Astrocyte (in vitro differentiated cells and primary cell): ENCODE data around the gene TMEM63A.

Source experiments
- EZH2 ChIP-seq: IDR thresholded peaks from 2 replicates; pipeline ENCODE4 v1.6.1; 2012; ENCODE audit warnings: mild to moderate bottlenecking, low read length, inconsistent platforms; ENCODE audit not compliant: insufficient read depth
- TF ChIP-seq, protein P1 (sequence below): IDR thresholded peaks from 2 replicates; pipeline ENCODE4 v1.5.1; 2011; ENCODE audit warnings: low read depth, mild to moderate bottlenecking, inconsistent platforms, low read length, moderate library complexity; ENCODE audit not compliant: insufficient read depth

DNA sequence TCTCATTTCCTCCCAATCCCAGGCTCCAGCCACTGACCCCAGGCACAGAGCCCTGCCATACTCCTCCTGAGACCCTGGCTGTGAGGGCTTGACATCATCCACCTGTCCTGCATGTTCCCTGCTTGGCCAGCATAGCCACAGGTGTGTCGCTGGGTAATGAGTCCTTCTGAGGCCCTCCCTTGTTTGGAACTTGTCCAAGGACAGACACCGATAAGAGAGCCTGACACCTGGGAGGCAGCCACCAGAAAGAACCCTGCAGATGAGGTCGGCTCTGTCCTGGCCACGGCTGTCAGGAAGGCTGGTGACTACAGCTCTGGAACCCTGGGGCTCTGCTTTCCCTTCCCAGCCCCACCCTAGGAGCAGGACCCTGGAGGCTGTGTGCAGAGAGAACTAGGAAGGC lies 34.6 kb downstream of the TMEM63A start:
- TF ChIP-seq, protein P1, sequence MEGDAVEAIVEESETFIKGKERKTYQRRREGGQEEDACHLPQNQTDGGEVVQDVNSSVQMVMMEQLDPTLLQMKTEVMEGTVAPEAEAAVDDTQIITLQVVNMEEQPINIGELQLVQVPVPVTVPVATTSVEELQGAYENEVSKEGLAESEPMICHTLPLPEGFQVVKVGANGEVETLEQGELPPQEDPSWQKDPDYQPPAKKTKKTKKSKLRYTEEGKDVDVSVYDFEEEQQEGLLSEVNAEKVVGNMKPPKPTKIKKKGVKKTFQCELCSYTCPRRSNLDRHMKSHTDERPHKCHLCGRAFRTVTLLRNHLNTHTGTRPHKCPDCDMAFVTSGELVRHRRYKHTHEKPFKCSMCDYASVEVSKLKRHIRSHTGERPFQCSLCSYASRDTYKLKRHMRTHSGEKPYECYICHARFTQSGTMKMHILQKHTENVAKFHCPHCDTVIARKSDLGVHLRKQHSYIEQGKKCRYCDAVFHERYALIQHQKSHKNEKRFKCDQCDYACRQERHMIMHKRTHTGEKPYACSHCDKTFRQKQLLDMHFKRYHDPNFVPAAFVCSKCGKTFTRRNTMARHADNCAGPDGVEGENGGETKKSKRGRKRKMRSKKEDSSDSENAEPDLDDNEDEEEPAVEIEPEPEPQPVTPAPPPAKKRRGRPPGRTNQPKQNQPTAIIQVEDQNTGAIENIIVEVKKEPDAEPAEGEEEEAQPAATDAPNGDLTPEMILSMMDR: no peak
- no peak for TF ChIP-seq EZH2
